ENCODE data around the gene KRT71.

DNA sequence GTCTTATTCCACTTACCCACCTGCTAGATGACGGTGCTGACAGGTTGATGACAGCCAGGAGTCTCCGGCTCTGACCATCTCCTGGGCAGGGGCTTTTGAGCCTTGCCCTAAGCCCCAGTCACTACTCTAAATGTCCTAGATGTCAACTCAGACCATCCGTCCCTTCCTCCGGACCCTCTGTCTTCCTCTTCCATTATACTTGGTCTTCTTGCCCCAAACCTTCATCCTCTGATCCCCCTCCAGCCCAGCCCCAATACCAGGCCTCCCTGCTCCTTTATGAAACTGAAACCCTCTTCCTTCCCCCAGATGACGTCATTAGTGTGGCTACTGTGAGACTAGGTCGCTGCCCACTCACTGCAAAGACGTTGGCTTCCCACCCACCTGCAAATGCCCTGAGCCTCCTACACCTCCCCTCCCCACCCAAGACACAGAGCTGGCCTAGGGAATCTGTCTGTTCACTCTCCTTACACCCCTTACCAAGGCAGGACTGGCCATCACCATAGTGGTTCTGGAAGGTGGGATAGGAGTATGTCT is 10.1 kb downstream of the KRT71 start:
- no peak for TF ChIP-seq POLR2A (IDR thresholded peaks at IDR 0.05; ENCODE audit: low read length)
- no peak for TF ChIP-seq GATA1 (IDR thresholded peaks at IDR 0.05; ENCODE audit: low read depth, low read length)

Data from erythroblast (primary cell).